Activated T-helper 17 cell treated with anti-CD3 and anti-CD28 coated beads, Interleukin-2, amount 50 U/mL, for 72 hours (primary cell): ENCODE results near the gene AQP2. TPM values are rescaled to one million over a fixed set of nuclear protein-coding genes. Genes with fewer than 3 reads are reported as not detected.

Experiments used
- ATAC-seq: fragments of 150-1000 bp; cut with Tn5 transposase; replicated peaks from 2 replicates; pipeline ENCODE4 v1.10.0; 2021; ENCODE audit warnings: mild to moderate bottlenecking, moderate library complexity
- H3K27ac Mint-ChIP-seq: one replicate; pipeline ENCODE4 v1.8.0; 2022; ENCODE audit warnings: mixed read lengths
- H3K27me3 Mint-ChIP-seq: one replicate; pipeline ENCODE4 v1.8.0; 2022; ENCODE audit warnings: mixed read lengths
- H3K36me3 Mint-ChIP-seq: one replicate; pipeline ENCODE4 v1.8.0; 2022; ENCODE audit warnings: low read depth, mild to moderate bottlenecking, mixed read lengths
- H3K4me1 Mint-ChIP-seq: one replicate; pipeline ENCODE4 v1.8.0; 2022; ENCODE audit warnings: mixed read lengths
- H3K4me3 Mint-ChIP-seq: one replicate; pipeline ENCODE4 v1.8.0; 2022; ENCODE audit warnings: mild to moderate bottlenecking, mixed read lengths
- H3K9me3 Mint-ChIP-seq: one replicate; pipeline ENCODE4 v1.8.0; 2022; ENCODE audit warnings: mixed read lengths
- total RNA-seq, 2 donors: library from RNA; stranded (reverse); gene quantifications; one replicate each; pipeline ENCODE4 v1.2.3, GENCODE V29; 2022

AQP2 gene
- total RNA-seq, 2 donors from 2014 or later: not detected

- ATAC-seq: no peak
- H3K27me3 Mint-ChIP-seq: no peaks in the 10 kb centered on the region
- H3K4me3 Mint-ChIP-seq: no peak overlapping the region
- H3K27ac Mint-ChIP-seq: no peak overlapping the region
- no peaks in the 10 kb centered on the region for H3K4me1 Mint-ChIP-seq
- H3K36me3 Mint-ChIP-seq: no peaks in the 10 kb centered on the region
- H3K9me3 Mint-ChIP-seq: no peaks in the 10 kb centered on the region
Observed at GRCh38 chr12:49925433-49926204, 24.9 kb upstream of the AQP2 start.

- Mint-ChIP-seq H3K4me3 (no peak overlapping the region), H3K36me3 (no peaks in the 10 kb centered on the region), H3K9me3 (no peaks in the 10 kb centered on the region), H3K4me1 (no peaks in the 10 kb centered on the region), H3K27me3 (no peaks in the 10 kb centered on the region), H3K27ac (no peak overlapping the region)
- no peak for ATAC-seq
Observed at GRCh38 chr12:49928471-49928870, 22.1 kb upstream of the AQP2 start.

DNA sequence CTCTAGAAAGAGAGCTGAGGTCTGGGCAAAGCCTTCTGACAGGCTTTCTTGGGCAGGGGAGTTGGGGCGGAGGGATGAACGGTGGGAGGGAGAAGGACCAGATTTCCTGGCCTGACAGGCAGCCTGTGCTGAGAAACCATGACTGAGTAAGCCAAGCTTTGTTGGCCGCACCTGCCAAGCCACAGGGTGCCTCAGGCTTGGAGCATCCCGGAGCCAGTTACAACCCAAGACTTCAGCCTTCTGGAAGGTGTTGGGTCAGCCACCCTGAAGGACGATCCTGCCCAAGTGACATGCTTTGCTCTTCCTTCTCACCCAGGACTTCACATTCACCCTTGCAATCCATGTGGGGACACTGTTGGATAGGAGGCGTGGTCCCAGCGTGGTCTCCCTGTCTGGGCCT lies 21.0 kb upstream of the AQP2 start:
- no peaks in the 10 kb centered on the region for H3K4me1 Mint-ChIP-seq
- H3K4me3 Mint-ChIP-seq: no peak overlapping the region
- no peaks in the 10 kb centered on the region for H3K9me3 Mint-ChIP-seq
- peaks cover 2% of the 10 kb centered on the region for H3K27me3 Mint-ChIP-seq
- H3K27ac Mint-ChIP-seq: no peak overlapping the region
- no peak for ATAC-seq
- H3K36me3 Mint-ChIP-seq: no peaks in the 10 kb centered on the region

DNA sequence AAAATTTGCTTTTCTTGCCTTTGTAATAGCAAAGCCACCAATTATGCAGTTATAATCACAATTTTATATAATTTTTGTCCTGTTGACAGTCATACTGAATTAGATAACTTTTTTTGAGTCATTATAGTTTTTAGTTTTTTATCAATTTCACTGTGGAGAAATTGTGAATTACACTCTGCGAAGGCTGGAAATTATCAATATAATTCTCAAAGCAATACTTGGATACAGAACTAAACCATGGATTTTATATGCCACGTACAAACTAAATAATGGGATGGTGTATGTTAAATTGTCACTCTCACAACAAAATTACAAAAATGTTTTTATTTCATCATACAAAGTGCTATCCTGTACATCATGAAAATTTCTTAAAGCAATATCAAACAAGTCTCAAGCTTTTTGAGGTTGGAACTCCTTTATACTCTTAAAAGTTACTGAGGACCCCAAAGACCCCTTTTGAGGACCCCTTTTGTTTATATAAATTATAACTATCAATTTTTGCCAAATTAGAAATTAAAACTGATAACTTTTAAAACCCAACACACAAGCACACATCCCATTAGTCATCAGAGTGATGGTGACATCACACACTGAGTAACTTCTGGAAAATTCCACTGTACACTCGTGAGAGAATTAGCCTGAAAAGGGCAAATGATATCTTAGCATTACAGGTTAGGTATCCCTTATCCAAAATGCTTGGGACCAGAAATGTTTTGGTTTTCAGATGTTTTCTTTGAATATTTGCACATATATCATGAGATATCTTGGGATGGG lies 19.8 kb upstream of the AQP2 start:
- peak; percentile 81 for ATAC-seq
- Mint-ChIP-seq H3K9me3 (no peaks in the 10 kb centered on the region), H3K27ac (no peak overlapping the region), H3K4me3 (no peak overlapping the region), H3K36me3 (no peaks in the 10 kb centered on the region), H3K4me1 (no peaks in the 10 kb centered on the region), H3K27me3 (peaks cover 4% of the 10 kb centered on the region)

GRCh38 chr12:49932023-49932422 lies 18.5 kb upstream of the AQP2 start:
- no peak overlapping the region for H3K27ac Mint-ChIP-seq
- H3K36me3 Mint-ChIP-seq: no peaks in the 10 kb centered on the region
- peaks cover 6% of the 10 kb centered on the region for H3K27me3 Mint-ChIP-seq
- ATAC-seq: no peak
- no peaks in the 10 kb centered on the region for H3K4me1 Mint-ChIP-seq
- H3K9me3 Mint-ChIP-seq: no peaks in the 10 kb centered on the region
- H3K4me3 Mint-ChIP-seq: no peak overlapping the region

DNA sequence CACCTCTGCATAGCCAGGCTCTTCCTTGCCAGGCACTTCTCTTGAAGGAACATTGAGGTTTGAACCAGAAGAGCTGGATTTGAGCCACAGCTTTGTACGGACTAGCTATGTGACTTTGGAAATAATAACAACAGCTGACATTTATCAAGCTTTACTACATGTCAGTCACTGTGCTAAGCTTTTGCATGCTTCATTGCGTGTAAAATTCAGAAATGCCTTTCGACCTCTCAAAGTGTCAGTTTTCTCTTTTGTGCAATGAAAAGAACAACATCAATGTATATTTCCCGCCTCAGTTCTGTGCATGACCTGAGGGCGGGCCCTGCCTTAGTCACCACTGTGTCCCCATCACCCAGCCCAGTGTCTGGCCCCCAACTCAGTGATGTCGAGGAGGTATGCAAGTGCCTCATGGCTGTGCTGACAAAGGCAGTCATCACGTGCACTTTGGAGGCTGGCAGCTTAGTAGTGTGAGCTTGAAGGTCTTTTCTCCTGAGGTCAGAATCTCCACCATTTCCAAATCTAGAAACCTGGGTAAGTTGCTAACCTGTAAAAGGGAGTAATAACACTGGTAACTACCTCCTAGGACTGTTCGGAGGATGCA lies 17.9 kb upstream of the AQP2 start:
- Mint-ChIP-seq H3K27ac (no peak overlapping the region), H3K9me3 (no peaks in the 10 kb centered on the region), H3K4me3 (no peak overlapping the region), H3K27me3 (peaks cover 6% of the 10 kb centered on the region), H3K36me3 (no peaks in the 10 kb centered on the region), H3K4me1 (no peaks in the 10 kb centered on the region)
- no peak for ATAC-seq

DNA sequence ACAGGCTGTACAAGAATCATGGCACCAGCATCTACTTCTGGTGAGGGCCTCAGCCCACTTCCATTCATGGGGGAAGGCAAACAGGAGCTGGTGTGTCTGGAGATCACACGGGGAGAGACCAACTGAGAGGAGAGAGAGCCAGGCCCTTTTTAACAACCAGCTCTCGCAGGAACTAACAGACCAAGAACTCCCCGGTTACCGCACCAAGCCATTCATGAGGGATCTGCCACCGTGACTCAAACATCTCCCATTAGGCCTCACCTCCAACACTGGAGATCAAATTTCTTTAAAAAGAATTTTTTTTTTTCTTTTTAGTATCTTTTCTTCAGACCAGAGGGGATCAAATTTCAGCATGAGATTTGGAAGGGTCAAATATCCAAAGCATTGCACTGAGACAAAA lies 16.7 kb upstream of the AQP2 start:
- Mint-ChIP-seq H3K36me3 (no peaks in the 10 kb centered on the region), H3K4me1 (no peaks in the 10 kb centered on the region), H3K27ac (no peak overlapping the region), H3K4me3 (no peak overlapping the region), H3K9me3 (no peaks in the 10 kb centered on the region), H3K27me3 (peaks cover 6% of the 10 kb centered on the region)
- no peak for ATAC-seq

DNA sequence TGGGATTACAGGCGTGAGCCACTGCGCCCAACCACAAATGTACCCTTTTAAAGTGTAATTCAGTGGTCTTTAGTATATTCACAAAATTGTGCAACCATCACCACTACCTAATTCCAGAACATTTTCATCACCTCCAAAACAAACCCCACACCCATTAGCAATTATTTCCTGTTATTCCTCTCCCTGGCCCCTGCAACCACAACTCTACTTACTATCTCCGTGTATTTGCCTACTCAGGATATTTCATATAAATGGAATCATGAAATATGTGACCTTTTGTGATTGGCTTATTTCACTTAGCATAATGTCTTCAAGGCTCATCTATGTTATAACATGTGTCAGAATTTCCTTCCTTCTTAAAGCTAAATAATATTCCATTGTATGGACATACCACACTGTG lies 16.0 kb upstream of the AQP2 start:
- no peaks in the 10 kb centered on the region for H3K9me3 Mint-ChIP-seq

GRCh38 chr12:49936925-49937324 lies 13.6 kb upstream of the AQP2 start:
- H3K27ac Mint-ChIP-seq: no peak overlapping the region
- ATAC-seq: no peak
- H3K36me3 Mint-ChIP-seq: no peaks in the 10 kb centered on the region
- no peaks in the 10 kb centered on the region for H3K4me1 Mint-ChIP-seq
- H3K9me3 Mint-ChIP-seq: no peaks in the 10 kb centered on the region
- H3K4me3 Mint-ChIP-seq: no peak overlapping the region
- peaks cover 6% of the 10 kb centered on the region for H3K27me3 Mint-ChIP-seq

More for the DNA sequence above, 16.0 kb upstream of the AQP2 start:
- Mint-ChIP-seq H3K4me1 (no peaks in the 10 kb centered on the region), H3K36me3 (no peaks in the 10 kb centered on the region), H3K4me3 (no peak overlapping the region), H3K27me3 (peaks cover 6% of the 10 kb centered on the region), H3K27ac (no peak overlapping the region)
- no peak for ATAC-seq

DNA sequence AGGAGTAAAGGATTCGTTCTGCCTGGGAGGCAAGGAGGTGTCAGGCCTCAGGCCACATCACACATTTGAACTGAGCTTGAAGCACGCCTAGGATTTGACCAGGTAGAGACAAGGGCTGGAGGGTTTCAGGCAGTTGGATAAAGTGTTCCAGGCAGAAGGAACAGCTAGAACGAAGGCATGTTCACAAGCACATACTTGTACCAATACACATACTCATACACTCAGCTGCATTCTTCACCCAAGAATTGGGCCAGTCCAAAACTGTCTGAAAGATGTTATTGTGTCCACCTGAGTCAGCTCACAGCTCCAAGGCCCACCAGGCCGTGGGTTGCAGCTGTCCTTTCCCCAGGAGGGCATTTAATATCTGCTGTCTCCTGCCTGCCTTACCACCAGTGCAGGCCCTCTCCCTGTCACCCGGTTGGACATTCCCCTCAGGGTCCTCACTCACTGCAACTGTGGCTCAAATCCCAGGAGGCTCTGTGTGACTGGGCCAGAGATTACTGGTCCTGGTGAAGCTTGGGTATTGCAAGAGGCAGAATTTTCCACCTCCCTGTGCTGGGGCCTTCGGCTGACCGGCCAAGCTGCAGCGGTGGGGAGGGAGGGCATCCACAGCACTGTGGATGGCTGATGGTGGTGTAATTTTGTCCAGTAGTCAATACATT lies 12.8 kb upstream of the AQP2 start:
- Mint-ChIP-seq H3K4me1 (peaks cover 3% of the 10 kb centered on the region), H3K36me3 (no peaks in the 10 kb centered on the region), H3K9me3 (no peaks in the 10 kb centered on the region), H3K27ac (no peak overlapping the region), H3K27me3 (peaks cover 6% of the 10 kb centered on the region), H3K4me3 (no peak overlapping the region)
- no peak for ATAC-seq

- Mint-ChIP-seq H3K4me1 (peaks cover 8% of the 10 kb centered on the region), H3K9me3 (no peaks in the 10 kb centered on the region), H3K27ac (no peak overlapping the region), H3K4me3 (no peak overlapping the region), H3K27me3 (peaks cover 6% of the 10 kb centered on the region), H3K36me3 (no peaks in the 10 kb centered on the region)
- ATAC-seq: no peak
Observed at GRCh38 chr12:49939307-49939706, 11.2 kb upstream of the AQP2 start.

DNA sequence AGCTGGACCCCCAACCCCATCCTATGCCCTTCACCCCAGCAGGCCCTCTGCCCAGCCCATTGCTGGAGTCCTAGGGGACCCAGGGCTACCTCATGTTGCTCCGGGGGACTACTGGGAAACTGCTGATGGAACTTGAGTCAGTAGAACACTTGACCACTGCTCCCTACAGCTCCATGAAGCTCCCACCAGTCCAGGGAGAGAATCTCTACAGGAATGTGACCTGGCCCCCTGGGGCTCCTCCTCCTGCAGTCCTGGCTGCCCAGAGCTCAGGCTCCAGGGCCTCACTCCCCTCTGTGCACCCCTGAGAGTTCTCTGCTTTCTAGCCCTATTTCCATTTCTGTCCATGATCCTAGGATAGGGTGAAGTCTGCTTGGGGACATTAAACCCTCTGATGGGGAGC lies 10.8 kb upstream of the AQP2 start:
- no peak for ATAC-seq
- Mint-ChIP-seq H3K27ac (no peak overlapping the region), H3K9me3 (no peaks in the 10 kb centered on the region)

GRCh38 chr12:49941556-49942511 lies 8.7 kb upstream of the AQP2 start:
- ATAC-seq: no peak
- Mint-ChIP-seq H3K27ac (no peak overlapping the region), H3K4me1 (peaks cover 26% of the 10 kb centered on the region), H3K36me3 (no peaks in the 10 kb centered on the region), H3K9me3 (no peaks in the 10 kb centered on the region), H3K4me3 (peak overlapping the region; percentile 83), H3K27me3 (no peaks in the 10 kb centered on the region)

More for the DNA sequence above, 10.8 kb upstream of the AQP2 start:
- Mint-ChIP-seq H3K4me3 (no peak overlapping the region), H3K36me3 (no peaks in the 10 kb centered on the region), H3K4me1 (peaks cover 10% of the 10 kb centered on the region), H3K27me3 (peaks cover 3% of the 10 kb centered on the region)

DNA sequence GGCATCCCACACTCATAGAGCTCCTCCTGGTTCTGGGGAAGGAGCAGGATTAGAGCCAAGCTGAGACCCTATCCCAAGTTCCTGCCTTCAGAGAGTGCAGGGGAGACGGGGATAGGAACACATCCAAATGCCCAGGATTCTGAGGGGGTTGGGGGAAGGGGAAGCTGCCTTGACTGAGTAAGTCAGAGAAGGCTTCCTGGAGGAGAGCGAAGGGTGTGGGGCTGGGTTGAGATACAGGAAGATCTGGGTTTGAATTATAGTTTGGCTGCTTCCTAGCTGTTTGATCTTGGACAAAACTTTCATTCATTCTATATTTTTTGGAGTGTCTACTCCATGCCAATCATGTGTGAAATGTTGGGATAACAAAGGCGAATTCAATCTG lies 8.0 kb upstream of the AQP2 start:
- peak overlapping the region; percentile 86 for H3K27ac Mint-ChIP-seq
- H3K36me3 Mint-ChIP-seq: no peaks in the 10 kb centered on the region
- H3K9me3 Mint-ChIP-seq: no peaks in the 10 kb centered on the region
- no peak for ATAC-seq
- peaks cover 26% of the 10 kb centered on the region for H3K4me1 Mint-ChIP-seq
- H3K27me3 Mint-ChIP-seq: no peaks in the 10 kb centered on the region
- H3K4me3 Mint-ChIP-seq: peak overlapping the region; percentile 83
